C4-2B (cell line): ENCODE results near the gene CHTF18.

ENCODE experiments used
- CTCF ChIP-seq: fragments of 450-650 bp; conservative IDR thresholded peaks from 2 replicates; pipeline ENCODE4 v1.5.1; 2017; ENCODE audit warnings: mild to moderate bottlenecking
- ZFX ChIP-seq: fragments of 450-650 bp; IDR thresholded peaks from 2 replicates; pipeline ENCODE4 v1.6.1; 2017

GRCh38 chr16:740764-741505 is 47.5 kb upstream of the CHTF18 start, which contains the start of gene CIAO3:
- TF ChIP-seq CTCF (peak; percentile 98), ZFX (peak; percentile 79; the same call in 1 of the 2 replicates)
